ENCODE measurements around the gene SPON1. TPM values are rescaled to one million over a fixed set of nuclear protein-coding genes. Genes with fewer than 3 reads are reported as not detected.
A peak's percentile ranks its signal among the peaks of the same experiment; 100 is the strongest.
"Not testable (repeated sequence)": the region's sequence is repeated elsewhere in the genome, so short reads cannot be mapped to it uniquely, and the experiment has no call there.

Gene SPON1
- total RNA-seq, 1 experiment from 2014 or later: not detected

DNA sequence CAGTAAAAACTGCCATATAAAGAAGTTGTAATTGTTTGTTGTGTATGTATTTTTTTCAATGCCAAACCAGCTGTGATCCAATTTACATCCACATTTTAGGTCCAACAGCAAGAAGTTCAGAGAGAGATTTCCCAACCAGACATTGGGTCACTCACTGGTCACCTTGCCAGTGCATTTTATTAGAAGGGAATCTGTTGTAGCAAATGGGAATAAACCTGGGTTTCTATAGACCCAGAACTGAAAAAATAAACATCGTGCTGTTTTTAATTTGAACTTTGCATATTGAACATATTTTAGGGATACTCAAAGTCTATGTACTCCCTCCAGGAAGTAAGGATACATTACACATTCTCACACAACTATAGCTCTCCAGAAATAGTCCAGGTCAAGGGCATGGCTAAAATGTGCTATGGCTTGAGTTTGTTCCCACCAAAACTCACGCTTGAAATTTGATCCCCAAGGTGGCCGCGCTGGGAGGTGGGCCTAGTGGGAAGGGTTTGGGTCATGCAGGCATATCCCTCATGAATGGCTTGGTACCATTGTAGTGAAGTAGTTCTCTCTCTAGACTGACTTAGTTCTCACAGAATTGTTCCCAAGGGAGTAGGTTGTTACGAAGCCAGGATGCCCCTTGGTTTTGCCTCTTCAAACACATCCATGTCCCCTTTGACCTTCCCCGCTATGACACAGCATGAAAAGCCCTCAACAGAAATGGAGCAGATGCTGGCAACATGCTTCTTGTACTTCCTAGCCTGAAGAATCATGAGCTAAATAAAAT is 305.5 kb downstream of the SPON1 start:
- DNase-seq: no peak
- peaks cover 33% of the 10 kb centered on the region for H3K36me3 ChIP-seq
- H3K27me3 ChIP-seq: no peaks in the 10 kb centered on the region
- H3K4me3 ChIP-seq: no peak overlapping the region
- no peaks in the 10 kb centered on the region for H3K9me3 ChIP-seq

DNA sequence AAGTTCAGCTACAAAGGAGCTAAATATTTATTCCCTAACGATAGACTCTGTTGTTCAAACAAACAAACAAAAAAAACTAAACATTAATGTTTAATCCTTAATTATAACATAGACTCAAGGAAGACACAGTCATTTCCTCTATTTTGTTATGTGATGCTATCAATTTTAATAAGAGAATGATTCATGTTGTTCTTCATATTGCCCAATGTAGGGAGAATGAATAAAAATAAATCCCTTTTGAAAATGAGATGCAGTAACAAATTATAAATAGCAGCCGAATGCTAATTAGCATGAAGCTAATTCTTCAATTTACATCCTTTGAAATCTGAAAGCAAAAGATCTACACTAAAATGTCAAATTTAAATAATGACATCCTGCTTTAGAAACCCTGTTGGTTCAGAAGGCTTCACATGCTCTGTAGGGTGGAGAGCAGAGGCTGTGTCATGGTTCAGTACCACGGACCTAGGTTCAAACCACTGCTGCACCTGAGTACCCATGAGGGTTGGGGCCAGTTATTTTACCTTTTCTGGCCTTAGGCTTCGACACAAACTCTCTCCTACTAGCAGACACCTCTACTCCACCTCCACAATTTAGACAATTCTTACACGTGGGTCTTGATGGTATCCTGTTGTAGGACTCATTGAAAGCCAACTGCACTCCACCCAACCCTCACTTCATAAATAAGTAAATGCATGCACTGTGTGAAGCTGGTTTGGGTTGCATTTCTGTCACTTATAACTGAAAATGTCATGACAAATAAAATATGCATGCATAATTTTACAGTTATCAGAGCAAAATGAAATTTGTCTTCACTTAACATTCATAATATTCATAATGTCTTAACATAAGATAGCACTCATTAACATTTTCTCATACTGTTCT is 307.4 kb downstream of the SPON1 start:
- DNase-seq: no peak
- Histone ChIP-seq H3K9me3 (no peaks in the 10 kb centered on the region), H3K27me3 (no peaks in the 10 kb centered on the region), H3K36me3 (peaks cover 38% of the 10 kb centered on the region), H3K4me3 (no peak overlapping the region)

DNA sequence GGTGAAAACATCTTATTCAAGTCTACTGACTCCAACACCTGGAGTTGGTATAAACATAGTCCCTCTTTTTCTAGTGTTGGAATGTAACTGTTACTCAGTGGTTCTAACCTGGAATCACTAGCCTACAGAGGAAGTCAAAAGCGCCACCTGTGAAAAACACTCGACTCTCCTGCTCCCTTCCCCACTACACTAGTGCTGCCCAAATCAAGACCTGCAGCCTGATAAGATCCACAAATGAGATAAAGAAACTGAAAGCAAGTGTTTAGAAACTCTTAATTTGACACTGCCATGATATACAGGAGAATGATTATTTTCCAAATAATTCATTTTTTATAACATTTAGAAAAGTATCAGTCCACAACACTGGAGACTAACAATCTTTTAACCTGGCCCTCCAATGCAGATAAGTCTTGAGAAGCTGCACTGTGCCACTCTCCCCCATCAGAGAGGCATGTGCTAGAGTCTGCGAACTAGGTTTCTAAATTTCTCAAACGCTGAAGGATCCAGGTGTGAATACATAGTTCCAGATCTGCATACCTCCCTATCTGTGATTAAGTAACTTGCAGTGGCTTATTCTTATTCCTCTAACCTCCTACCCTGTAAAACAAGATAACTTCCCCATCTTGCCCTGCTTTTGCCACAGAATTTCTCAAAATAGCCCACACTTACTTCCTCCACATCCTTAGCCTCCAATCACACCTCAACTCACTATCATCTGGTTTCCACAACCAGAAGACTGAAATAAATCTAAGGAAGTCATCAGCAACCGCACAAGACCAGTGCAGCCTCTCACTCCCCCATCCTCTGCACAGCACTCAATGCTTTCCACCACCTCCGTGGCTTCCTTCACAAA is 308.4 kb downstream of the SPON1 start:
- Histone ChIP-seq H3K4me3 (no peak overlapping the region), H3K36me3 (peaks cover 39% of the 10 kb centered on the region), H3K27me3 (no peaks in the 10 kb centered on the region), H3K9me3 (no peaks in the 10 kb centered on the region)
- DNase-seq: no peak

DNA sequence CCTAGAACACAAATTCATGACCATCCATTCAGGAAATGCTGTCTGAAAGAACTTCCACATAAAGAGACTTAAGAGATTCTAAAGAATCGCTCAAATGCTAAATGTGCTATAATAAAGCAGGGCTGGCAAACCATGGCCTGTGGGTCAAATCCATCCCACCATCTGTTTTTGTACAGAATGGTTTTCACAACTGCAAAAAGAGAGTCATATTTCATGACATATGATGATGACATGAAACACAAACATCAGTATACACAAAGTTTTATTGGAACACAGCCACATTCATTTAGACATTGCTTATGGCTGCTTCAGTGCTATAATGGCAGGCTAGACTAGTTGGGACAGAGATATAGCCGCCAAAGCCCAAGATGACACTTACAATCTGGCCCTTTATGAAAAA is 311.4 kb downstream of the SPON1 start:
- Histone ChIP-seq H3K36me3 (peaks cover 37% of the 10 kb centered on the region), H3K27me3 (no peaks in the 10 kb centered on the region), H3K9me3 (no peaks in the 10 kb centered on the region), H3K4me3 (no peak overlapping the region)
- DNase-seq: no peak

DNA sequence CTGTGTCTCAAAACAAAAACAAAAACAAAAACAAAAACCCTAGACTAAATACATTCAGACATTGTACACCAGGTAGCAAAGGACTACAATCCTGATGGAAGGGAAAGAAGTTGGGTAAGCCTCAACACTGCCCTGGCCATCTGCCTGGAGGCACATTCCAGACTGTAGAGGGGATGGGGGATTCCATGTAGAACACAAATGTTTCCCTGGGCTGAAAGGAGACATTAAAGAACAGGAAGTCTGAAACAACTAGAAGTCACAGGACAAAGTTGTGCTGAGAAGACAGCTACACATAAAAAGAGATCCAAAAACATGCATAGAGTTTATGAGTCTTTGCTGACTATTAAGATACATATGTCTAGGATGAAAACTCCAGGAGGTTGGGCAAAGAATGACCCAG is 312.6 kb downstream of the SPON1 start:
- no peak for DNase-seq
- peaks cover 39% of the 10 kb centered on the region for H3K36me3 ChIP-seq

DNA sequence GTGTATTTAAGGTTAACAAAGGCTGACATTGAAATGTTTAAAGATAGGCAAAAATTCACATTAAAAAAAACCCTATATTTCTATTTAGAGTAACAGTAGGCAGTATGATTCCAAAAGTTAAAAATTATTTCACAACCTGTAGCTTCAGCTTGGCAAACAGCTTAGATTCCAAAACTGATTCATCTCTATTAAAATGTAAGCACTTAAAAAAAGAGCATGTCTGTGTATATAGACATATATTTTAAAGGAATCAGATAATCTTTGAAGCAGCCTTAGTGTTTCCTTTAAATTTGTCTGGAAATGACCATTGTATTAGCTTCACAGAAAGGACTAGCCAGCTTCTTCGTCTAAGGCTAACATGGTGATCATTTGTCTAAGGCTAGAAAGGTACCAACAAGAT is 316.3 kb downstream of the SPON1 start:
- not testable (repeated sequence) for H3K27me3 ChIP-seq, H3K9me3 ChIP-seq, DNase-seq, H3K4me3 ChIP-seq
- H3K36me3 ChIP-seq: peaks cover 49% of the 10 kb centered on the region

More for the DNA sequence above, 312.6 kb downstream of the SPON1 start:
- Histone ChIP-seq H3K9me3 (no peaks in the 10 kb centered on the region), H3K27me3 (no peaks in the 10 kb centered on the region), H3K4me3 (no peak overlapping the region)

DNA sequence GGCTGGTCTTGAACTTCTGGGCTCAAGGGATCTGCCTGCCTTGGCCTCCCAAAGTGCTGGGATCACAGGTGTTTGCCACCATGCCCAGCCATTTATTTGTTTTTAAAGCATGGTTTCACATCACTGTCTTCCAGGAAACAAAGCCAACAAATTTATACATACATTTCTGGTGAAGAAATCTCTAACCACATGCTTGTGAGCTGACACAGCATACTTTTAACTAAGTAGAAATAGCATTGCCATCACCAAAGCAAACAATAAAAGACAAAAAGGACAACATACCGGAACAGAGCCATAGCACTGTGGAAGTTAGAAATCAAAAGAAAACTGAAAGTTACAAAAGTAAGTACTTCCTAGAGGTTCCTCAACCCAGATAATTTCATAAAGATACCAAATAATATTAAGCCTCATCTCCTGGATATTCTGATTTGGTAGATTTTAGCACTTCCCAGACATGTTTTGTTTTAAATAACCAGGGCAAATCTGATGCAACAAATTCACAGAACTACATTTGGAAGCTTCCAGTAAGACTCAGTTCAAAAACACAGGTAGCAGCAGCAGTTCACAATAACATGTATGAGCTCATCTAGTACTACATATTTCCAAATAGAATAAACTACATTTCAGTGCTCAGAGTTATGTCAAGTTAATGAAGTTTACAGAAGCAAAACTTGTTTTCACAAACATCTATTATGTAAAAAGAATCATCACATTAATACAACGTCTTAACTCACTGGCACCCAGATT is 325.8 kb downstream of the SPON1 start:
- Histone ChIP-seq H3K27me3 (no peaks in the 10 kb centered on the region), H3K36me3 (peaks cover 72% of the 10 kb centered on the region), H3K4me3 (no peak overlapping the region), H3K9me3 (no peaks in the 10 kb centered on the region)
- no peak for DNase-seq

DNA sequence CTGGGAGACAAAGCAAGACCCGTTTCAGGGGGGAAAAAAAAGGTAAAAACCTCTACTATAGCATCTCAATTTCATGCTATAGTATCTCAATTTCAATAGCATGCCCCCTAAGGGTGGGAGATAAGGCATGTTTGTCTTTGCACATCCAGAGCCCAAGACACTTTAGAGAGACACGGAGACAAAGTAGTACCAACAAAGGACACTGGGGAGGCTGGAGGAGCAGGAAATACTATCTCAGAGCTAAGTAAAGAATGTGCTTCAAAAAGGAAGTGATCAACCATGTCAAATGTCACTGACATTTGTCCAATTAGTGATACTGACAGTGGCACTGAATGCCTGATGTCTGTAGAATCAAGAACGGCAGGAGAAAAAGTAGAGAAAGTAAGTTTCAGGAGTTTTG is 327.9 kb downstream of the SPON1 start:
- H3K4me3 ChIP-seq: no peak overlapping the region
- no peak for DNase-seq
- no peaks in the 10 kb centered on the region for H3K9me3 ChIP-seq
- no peaks in the 10 kb centered on the region for H3K27me3 ChIP-seq
- peaks cover 80% of the 10 kb centered on the region for H3K36me3 ChIP-seq

DNA sequence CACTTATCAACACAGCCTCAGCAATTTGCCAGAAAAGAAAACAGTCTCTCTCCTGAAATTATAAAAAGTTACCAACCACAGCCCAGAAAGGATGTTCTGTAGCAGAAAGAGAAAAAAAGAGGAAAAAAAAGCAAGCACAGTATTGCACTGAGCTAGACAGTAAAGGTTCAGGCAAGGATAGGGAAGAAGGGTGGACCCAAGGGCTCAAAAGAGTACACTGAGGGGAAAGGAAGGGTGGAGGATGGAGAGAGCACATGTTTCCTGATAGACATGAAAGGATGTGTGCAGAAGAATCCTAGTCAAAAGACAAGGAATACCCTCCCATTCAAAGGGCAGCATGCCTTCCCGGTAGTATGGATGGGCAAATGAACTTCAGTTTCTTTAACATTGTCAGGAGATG is 337.4 kb downstream of the SPON1 start:
- no peak overlapping the region for H3K4me3 ChIP-seq
- DNase-seq: no peak
- no peaks in the 10 kb centered on the region for H3K27me3 ChIP-seq
- H3K9me3 ChIP-seq: no peaks in the 10 kb centered on the region
- H3K36me3 ChIP-seq: peaks cover 7% of the 10 kb centered on the region

DNA sequence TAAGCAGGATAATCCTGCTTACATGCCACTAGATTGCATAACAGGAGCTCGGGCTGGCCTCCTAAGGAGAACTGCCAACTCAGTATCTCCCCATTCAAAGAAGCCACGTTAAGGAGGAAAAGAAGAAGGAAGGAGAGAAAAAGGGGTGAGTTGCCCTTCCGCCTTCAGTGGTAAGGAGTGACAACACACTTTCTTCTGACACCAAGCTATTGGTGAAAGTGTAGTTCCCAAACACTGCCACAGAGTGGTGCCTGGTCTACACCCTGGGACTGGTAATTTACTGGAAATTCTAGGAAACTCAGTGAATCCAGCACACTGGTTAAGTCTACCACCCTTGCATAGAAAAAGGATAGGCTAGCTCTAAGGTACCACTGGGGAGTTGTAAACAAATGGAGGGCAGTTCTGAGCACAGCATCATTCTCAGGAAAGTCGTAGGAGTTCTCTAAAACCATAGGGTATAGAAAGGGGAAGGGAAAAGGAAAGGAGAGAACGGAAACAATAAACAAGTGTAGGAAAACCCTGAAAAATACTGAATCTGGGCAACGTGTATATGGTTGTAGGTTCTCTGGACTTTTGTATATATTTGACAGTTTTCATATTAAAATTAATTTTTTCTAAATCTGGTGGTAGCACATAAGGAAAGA is 338.3 kb downstream of the SPON1 start:
- DNase-seq: peak; percentile 23
- Histone ChIP-seq H3K27me3 (no peaks in the 10 kb centered on the region), H3K9me3 (no peaks in the 10 kb centered on the region), H3K36me3 (no peaks in the 10 kb centered on the region; the same call in 1 of the 2 replicates), H3K4me3 (no peak overlapping the region)

DNA sequence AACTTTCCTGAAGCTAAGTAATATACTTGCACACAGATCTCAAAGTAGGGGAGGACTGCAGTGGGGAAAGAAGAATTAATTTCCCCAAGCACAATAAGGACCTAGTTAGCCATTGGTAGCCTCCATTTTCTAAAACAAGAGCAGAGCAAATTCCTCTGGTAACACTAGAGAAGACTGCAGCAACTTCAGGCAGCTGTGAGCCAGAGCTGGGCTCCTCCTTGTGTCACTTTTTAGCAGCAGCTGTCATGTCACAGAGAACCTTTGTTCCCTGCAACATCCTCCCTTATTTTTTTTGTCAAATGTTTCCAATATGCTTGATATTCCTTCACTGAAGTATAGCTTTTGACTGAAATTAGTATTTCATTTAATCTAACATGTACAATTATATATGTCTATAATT is 342.1 kb downstream of the SPON1 start:
- Histone ChIP-seq H3K27me3 (no peaks in the 10 kb centered on the region), H3K36me3 (peaks cover 3% of the 10 kb centered on the region; the same call in 1 of the 2 replicates), H3K4me3 (no peak overlapping the region), H3K9me3 (no peaks in the 10 kb centered on the region)
- DNase-seq: no peak

DNA sequence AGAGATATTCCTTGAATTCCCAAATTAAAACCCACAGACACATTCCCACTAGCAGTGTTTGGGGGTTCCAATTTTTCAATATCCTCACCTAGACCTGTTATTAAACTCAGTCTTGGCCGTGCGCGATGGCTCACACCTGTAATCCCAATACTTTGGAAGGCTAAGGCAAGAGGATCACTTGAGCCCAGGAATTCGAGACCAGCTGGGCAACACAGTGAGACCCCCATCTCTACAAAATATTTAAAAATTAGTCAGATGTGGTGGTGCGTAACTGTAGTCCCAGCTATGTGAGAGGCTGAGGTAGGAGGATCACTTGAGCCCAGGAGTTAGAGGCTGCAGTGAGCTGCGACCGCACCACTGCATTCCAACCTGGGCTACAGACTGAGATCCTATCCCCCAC is 343.1 kb downstream of the SPON1 start:
- no peak overlapping the region for H3K4me3 ChIP-seq

DNA sequence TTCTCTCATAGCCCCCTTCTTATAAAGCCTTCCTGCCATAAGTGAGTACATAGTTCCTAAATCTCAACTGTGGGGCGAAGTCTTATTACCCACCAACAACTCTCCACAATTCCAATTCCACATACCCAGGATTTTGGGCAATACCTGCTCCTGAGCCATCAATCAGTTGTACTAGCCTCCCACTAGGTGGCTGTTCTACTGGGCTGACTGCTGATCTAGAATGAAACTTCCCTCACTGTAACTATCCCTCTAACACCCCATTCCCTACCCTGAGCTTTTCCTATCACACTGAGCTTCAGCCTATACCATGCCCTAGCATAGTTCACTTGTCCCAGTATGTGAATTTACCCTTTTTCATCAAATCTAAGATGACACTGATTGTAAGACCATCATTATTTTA is 344.0 kb downstream of the SPON1 start:
- no peak overlapping the region for H3K4me3 ChIP-seq
- H3K9me3 ChIP-seq: no peaks in the 10 kb centered on the region
- H3K27me3 ChIP-seq: no peaks in the 10 kb centered on the region
- DNase-seq: no peak
- peaks cover 3% of the 10 kb centered on the region; the same call in 1 of the 2 replicates for H3K36me3 ChIP-seq

More for the DNA sequence above, 343.1 kb downstream of the SPON1 start:
- no peaks in the 10 kb centered on the region for H3K9me3 ChIP-seq
- no peaks in the 10 kb centered on the region for H3K27me3 ChIP-seq
- no peak for DNase-seq
- peaks cover 3% of the 10 kb centered on the region; the same call in 1 of the 2 replicates for H3K36me3 ChIP-seq

DNA sequence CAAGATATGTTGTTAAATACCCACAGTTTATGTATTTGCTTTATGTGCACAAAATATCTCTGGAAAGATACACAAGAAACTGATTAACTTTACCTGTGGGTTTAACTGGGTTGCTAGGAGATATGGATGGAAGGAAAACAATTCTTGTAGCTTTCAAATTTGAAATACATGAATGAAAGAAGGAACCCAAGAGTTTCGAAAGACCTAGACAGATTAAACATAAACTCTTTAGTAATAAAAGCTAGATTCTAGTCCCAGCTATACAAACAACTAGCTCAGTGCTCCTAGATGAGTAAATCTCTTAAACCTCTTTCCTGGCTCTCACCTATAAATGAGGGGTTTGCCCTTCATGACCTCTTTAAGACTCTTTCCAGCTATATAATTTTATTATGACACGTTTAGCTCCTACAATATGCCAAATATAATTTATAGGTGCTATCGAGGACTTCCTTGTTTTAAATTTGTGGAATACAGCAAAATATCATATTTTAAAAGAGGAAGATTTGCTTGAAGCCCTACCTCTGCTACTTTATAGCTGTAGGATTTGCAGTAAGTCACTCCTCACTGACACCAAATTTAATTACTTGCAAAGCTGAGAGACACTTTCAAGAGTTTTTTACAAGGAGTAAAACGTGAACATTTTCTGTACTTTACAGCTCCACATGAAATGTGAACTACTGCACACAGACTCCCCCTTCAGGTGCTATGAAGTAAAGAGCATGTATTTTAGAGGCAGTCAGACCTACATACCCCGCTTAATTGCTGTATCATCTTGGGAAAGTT is 345.8 kb downstream of the SPON1 start:
- no peaks in the 10 kb centered on the region for H3K9me3 ChIP-seq
- H3K4me3 ChIP-seq: no peak overlapping the region
- no peak for DNase-seq
- peaks cover 3% of the 10 kb centered on the region; the same call in 1 of the 2 replicates for H3K36me3 ChIP-seq
- H3K27me3 ChIP-seq: no peaks in the 10 kb centered on the region

DNA sequence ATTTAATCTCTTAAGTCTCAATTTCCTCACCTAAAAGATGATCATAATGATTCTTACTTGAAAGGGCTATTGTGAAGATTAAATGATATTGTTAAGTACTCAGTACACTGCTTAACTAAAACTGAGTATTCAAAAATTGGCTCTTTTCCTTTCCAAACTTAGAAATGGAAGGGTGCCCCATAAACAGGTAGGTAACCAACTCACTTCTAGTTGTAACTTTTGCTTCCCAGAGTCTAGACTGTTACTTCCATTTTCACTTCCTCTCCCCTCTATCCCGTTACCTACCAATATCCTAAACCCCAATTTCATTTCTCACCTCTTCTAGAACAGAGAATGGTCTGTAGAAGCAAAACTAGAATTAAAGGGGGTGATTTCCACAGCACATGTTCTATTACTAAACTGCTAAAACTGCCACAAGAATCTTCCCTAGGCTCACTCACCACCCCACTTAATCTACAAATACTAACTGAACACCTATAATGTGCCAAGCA is 346.4 kb downstream of the SPON1 start:
- peaks cover 6% of the 10 kb centered on the region; the same call in 1 of the 2 replicates for H3K36me3 ChIP-seq
- no peaks in the 10 kb centered on the region for H3K27me3 ChIP-seq
- no peak overlapping the region for H3K4me3 ChIP-seq
- no peaks in the 10 kb centered on the region for H3K9me3 ChIP-seq
- DNase-seq: no peak
